ENCODE results near the gene UBTF. TPM values are rescaled to one million over a fixed set of nuclear protein-coding genes. Genes with fewer than 3 reads are reported as not detected.

UBTF gene
- total RNA-seq, 1 donor from 2014 or later: 97.6 TPM

DNA sequence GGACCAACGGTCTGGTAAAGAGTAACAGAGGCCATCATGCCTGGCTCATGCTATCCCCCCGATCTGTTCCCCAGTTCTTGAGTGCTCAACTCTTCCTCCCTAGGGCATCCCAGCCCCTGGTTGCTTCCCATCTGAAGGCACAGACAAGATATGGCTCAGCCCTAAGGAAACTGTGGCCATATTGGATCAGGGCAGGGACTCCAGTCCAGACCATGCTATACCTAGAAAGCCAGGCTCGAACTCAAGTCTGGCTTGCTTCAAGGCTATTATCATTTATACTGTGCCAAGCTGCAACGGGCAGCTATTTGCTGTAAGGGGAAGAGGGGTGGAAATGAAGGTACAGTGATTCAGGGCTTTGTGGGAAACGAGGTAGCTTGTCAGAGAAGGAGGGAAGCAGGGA lies 2.8 kb downstream of the UBTF start:
- TF ChIP-seq CTCF (IDR thresholded peaks at IDR 0.05; ENCODE audit: partially characterized antibody, unreplicated experiment): no peak
- Mint-ChIP-seq H3K4me1 (ENCODE audit: low read depth, unreplicated experiment) (peaks cover 21% of the 10 kb centered on the region), H3K4me3 (ENCODE audit: unreplicated experiment) (peak overlapping the region; percentile 64), H3K9me3 (ENCODE audit: unreplicated experiment) (peaks cover 20% of the 10 kb centered on the region), H3K27me3 (ENCODE audit: unreplicated experiment) (peaks cover 18% of the 10 kb centered on the region), H3K36me3 (ENCODE audit: unreplicated experiment) (no peaks in the 10 kb centered on the region), H3K27ac (ENCODE audit: unreplicated experiment) (no peak overlapping the region)
- DNase-seq: no peak

GRCh38 chr17:44216173-44216572 lies 3.3 kb downstream of the UBTF start:
- H3K36me3 Mint-ChIP-seq (ENCODE audit: unreplicated experiment): no peaks in the 10 kb centered on the region
- no peak overlapping the region for H3K27ac Mint-ChIP-seq (ENCODE audit: unreplicated experiment)
- H3K4me1 Mint-ChIP-seq (ENCODE audit: low read depth, unreplicated experiment): peaks cover 21% of the 10 kb centered on the region
- DNase-seq: no peak
- no peak overlapping the region for H3K4me3 Mint-ChIP-seq (ENCODE audit: unreplicated experiment)
- no peak for TF ChIP-seq CTCF (IDR thresholded peaks at IDR 0.05; ENCODE audit: partially characterized antibody, unreplicated experiment)
- H3K27me3 Mint-ChIP-seq (ENCODE audit: unreplicated experiment): peaks cover 13% of the 10 kb centered on the region
- H3K9me3 Mint-ChIP-seq (ENCODE audit: unreplicated experiment): peaks cover 16% of the 10 kb centered on the region

DNA sequence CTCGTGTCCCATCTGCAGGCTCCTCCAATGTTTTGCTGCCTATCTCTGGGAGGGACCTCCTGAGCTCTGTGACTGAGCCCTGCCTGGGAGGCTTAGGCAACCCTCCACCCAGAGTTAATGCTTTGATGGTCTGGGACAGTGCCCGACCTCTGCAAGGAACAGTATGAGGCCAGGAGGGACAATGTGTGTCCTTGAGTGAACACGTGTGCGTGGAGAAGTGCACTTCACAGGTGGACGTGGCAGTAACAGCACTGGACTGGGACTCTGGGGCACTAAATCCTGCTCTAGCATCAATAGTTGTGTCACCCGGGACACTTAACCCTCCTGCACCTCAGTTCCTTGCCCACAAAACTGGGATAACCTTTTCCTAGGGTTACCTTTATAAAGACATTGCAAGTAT lies 4.6 kb downstream of the UBTF start:
- H3K9me3 Mint-ChIP-seq (ENCODE audit: unreplicated experiment): peaks cover 12% of the 10 kb centered on the region
- peak overlapping the region; percentile 16 for H3K4me3 Mint-ChIP-seq (ENCODE audit: unreplicated experiment)
- no peak for DNase-seq
- H3K27ac Mint-ChIP-seq (ENCODE audit: unreplicated experiment): no peak overlapping the region
- peaks cover 21% of the 10 kb centered on the region for H3K4me1 Mint-ChIP-seq (ENCODE audit: low read depth, unreplicated experiment)
- TF ChIP-seq CTCF (IDR thresholded peaks at IDR 0.05; ENCODE audit: partially characterized antibody, unreplicated experiment): no peak
- H3K27me3 Mint-ChIP-seq (ENCODE audit: unreplicated experiment): peaks cover 13% of the 10 kb centered on the region
- H3K36me3 Mint-ChIP-seq (ENCODE audit: unreplicated experiment): no peaks in the 10 kb centered on the region

GRCh38 chr17:44214230-44214494 lies 5.3 kb downstream of the UBTF start:
- Mint-ChIP-seq H3K27ac (ENCODE audit: unreplicated experiment) (peak overlapping the region; percentile 81), H3K4me3 (ENCODE audit: unreplicated experiment) (peak overlapping the region; percentile 16), H3K27me3 (ENCODE audit: unreplicated experiment) (peaks cover 13% of the 10 kb centered on the region), H3K36me3 (ENCODE audit: unreplicated experiment) (no peaks in the 10 kb centered on the region), H3K9me3 (ENCODE audit: unreplicated experiment) (peaks cover 12% of the 10 kb centered on the region), H3K4me1 (ENCODE audit: low read depth, unreplicated experiment) (peaks cover 21% of the 10 kb centered on the region)
- no peak for DNase-seq
- no peak for TF ChIP-seq CTCF (IDR thresholded peaks at IDR 0.05; ENCODE audit: partially characterized antibody, unreplicated experiment)

GRCh38 chr17:44213403-44214229 lies 5.9 kb downstream of the UBTF start:
- TF ChIP-seq CTCF (IDR thresholded peaks at IDR 0.05; ENCODE audit: partially characterized antibody, unreplicated experiment): no peak
- Mint-ChIP-seq H3K4me1 (ENCODE audit: low read depth, unreplicated experiment) (peaks cover 21% of the 10 kb centered on the region), H3K36me3 (ENCODE audit: unreplicated experiment) (no peaks in the 10 kb centered on the region), H3K9me3 (ENCODE audit: unreplicated experiment) (peaks cover 12% of the 10 kb centered on the region), H3K4me3 (ENCODE audit: unreplicated experiment) (peak overlapping the region; percentile 16), H3K27ac (ENCODE audit: unreplicated experiment) (peak overlapping the region; percentile 81), H3K27me3 (ENCODE audit: unreplicated experiment) (peaks cover 14% of the 10 kb centered on the region)
- DNase-seq: no peak
